Activated naive CD4-positive, alpha-beta T cell (primary cell): Measurements from ENCODE around the gene B3GALNT2.
"Not testable (repeated sequence)": the region's sequence is repeated elsewhere in the genome, so short reads cannot be mapped to it uniquely, and the experiment has no call there.

Experiments
- DNase-seq, 4 experiments: peaks; one replicate each; lab custom pipeline; 2025; lab: John Stamatoyannopoulos, UW

The B3GALNT2 gene

GRCh38 chr1:235503403-235504121 lies 690 bp downstream of the B3GALNT2 start:
- no peak for DNase-seq

GRCh38 chr1:235502601-235503402 lies 1.4 kb downstream of the B3GALNT2 start:
- no peak for DNase-seq

- no peak for DNase-seq
Measured at GRCh38 chr1:235500971-235501540, 3.2 kb downstream of the B3GALNT2 start.

DNA sequence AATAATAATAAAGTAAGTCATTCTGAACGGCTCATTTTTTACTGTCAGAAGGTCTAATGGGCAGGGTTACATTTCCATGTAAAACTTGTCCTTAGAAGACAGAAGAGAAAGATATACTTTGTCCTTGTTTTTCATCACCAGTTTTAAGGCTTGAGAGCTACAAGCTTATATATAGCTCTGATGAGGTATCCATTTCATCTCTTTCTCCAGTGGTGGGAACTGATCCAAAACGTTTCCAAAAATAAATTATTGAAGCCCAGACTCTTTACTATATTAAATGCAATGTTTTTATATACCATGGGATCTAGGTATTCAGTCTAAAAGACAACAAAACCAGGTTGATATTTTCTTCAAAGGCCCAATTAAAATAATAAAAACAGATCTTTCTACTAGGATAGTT lies 8.7 kb downstream of the B3GALNT2 start:
- DNase-seq, result no peak

DNA sequence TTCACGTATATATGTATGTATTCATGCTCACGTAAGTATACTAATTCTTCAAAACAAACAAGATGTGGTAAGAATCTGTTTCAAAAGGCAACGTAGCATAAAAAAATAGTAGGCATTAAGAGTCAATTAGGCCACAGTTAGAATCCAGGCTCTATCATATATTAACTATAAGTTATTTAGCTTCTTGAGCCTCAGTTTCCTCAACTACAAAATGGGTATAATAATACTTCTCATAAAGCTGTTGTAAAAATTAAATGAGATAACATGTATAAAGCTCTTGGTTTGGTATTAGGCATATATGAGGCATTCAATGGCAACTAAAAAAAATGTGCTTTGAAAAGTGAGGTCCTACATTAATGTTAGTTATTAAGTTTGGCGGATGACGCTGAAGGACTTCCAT lies 9.2 kb downstream of the B3GALNT2 start:
- DNase-seq, result no peak

DNA sequence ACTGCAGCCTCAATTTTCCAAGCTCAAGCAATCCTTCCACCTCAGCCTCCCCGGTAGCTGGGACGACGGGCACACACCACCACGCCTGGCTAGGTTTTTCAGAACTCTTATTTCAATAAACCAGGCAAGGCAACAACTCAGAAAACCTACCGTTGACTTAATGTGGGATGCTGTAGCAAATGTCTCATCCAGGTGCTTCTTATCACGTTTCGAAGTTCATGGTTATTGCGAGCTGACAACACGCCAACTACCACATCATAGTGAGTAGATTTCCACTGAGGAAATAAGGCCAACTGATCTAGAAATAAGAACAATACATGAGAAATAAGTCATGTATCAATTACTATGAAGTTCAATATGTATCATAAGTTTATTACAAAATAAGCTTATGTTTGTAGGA lies 9.7 kb downstream of the B3GALNT2 start:
- no peak for DNase-seq

DNA sequence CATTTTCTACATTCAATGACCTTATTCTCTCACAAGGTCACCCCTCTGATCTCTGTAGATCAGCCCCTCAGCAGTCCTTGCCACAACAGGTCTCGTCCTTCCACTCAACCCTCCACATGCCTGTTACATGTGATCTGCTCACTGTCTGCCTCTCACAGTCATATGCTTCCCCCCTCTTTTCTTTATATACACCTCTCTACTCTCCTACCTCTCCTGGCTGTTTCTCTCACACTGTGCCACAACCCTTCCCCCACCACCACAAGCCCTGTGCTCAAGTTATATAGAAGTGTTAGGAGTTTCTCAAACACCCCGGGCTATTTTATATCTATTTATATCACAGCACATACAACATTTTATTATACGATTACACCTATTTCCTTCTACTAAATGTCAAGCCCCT lies 12.6 kb downstream of the B3GALNT2 start:
- no peak for DNase-seq

DNA sequence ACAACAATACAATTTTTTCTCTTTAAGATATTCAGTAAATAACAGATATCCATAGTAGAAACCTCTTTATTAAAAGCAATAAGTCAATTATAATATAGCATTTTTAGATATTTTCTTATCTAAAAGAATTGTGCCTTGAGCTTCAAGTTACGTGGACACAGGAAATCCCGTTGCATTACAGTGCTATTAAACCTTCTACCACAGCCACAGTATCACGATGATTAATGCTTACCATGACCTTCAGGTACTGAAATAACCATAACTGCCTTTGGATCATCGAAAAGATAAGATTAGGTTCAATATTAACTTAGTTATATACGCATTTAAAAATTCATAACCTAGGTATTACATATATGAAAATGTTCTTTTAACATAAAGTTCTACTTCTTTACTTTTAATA lies 17.9 kb downstream of the B3GALNT2 start:
- DNase-seq, result no peak

DNA sequence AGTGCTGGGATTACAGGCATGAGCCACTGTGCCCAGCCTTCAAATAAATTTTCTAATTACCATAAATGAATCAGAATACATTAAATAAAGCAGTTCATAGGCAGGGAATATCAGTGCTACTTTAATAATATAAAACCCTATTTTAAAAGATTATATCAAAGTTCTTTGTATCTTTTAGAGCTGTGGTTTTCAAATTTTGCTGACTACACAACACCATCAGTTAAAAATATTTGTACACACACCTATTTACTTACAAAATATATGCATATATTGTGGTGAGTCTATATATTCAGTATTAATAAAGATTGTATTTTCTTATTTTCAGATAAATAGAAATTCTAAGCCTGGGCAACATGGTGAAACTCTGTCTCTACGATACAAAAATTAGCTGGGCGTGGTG lies 18.7 kb downstream of the B3GALNT2 start:
- DNase-seq, result no peak

- DNase-seq, result no peak
Measured at GRCh38 chr1:235483090-235483489, 21.2 kb downstream of the B3GALNT2 start.

DNA sequence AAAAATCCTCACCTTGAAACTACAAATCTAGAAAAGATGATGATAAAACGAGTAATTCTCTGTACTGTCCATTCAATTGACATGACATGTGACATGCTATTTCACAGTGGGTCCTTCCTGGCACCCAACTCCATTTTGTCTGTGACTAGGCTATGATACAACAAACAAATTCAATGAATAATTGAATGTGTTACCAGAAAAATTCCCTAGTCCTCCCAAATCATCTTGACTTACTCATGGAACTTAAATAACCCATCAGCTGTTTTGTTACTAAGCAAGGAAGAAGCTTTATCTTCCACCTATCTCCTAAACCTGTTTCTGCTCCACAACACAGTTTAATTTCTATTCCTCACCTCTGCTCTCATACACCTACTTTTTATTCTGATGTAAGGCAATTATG lies 30.4 kb downstream of the B3GALNT2 start:
- DNase-seq, result no peak

DNA sequence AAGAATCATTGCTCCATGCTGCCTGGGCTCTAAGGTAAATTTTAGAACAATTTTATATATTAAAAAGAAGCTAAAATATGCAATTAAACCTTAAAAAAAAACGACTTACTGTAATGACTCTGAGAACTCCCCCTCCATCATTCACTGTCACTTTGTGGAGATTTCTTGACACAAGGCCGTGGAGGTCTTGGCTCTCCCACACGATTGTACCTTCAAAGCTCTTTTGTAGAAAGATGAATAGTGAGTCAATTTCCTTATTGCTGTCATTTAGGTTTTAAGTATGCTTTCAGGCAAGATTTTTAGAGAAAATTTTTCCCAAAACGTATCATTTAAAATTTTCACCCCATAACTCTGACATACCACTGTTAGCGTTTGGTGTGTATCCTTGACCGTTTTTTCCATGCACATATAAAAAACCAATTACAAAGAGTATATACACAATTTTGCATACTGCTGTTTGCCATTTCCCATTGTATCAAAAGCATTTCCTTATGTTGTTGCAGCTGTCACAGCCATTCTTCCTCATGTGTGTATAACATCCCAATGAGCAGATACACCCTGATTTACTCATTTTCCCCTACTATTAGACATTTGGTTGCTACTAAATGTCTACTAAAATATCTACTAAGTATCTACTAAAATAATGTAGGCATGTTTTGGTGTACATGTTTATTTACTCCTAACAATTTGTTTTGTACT lies 33.4 kb downstream of the B3GALNT2 start:
- no peak for DNase-seq

- DNase-seq, result not testable (repeated sequence)
Measured at GRCh38 chr1:235469897-235470296, 34.4 kb downstream of the B3GALNT2 start.

DNA sequence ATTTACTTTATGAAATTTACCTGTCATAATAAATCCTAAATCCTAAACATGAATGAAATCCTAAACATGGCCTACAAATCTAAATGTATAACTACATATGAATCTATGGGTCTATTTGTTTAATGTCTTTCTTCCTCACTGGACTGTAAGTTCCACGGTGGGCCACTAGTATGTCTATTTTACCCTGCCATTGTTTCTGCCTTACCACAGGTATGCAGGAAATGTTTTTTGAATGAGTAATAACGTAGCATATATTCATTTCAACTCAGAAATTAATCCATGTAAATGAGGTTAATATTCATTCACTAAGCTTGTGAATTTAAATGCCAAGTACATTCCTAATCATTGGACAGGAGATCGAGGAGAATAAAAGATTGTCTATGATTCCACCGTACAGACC lies 35.3 kb downstream of the B3GALNT2 start:
- no peak for DNase-seq

DNA sequence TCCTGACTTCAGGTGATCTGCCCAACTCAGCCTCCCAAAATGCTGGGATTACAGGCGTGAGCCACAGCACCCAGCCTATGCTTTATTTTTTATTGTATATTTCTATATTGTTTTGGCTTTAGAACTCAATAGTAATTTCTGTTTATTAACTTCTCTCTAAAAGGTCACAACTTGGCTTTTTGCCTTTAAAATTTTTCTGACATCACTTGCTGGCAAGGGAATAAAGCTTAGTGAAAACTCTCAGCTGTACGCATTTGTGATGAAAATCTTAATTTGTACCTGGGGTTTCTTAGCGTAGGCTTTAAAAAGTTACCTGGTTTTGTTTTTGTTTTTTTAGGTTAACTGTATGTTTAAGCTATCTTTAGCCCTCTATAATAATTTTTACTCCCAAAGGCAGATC lies 36.2 kb downstream of the B3GALNT2 start:
- DNase-seq, result no peak

DNA sequence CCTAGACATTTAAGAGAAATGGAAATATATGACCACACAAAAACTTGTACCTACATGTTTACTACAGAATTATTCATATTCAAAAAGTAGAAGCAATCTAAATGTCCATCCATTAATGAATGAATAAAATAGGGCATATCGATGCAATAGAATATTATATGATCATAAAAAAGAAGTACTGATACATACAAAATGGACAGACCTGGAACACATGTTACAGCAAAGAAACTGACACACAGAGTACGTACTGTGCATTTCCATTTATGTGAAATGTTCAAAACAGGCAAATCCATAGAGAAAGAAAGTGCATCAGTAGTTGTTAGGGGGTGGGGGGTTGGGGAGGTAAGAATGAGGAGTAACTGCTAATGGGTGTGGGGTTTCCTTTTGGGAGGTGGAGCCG lies 39.2 kb downstream of the B3GALNT2 start:
- DNase-seq, result no peak

DNA sequence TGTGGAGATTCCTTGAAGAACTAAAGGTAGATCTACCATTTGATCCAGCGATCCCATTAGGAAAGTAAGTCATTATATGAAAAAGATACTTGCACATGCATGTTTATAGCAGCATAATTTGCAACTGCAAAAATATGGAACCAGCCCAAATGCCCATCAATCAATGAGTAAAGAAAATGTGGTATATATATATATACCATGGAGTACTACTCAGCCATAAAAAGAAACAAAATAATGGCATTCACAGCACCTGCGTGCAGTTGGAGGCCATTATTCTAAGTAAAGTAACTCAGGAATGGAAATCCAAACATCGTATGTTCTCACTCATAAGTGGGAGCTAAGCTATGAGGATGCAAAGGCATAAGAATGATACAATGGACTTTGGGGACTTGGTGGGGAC lies 41.4 kb downstream of the B3GALNT2 start:
- DNase-seq, result not testable (repeated sequence)

- no peak for DNase-seq
Measured at GRCh38 chr1:235461954-235462353, 42.3 kb downstream of the B3GALNT2 start.

GRCh38 chr1:235460770-235461169 lies 43.5 kb downstream of the B3GALNT2 start:
- no peak for DNase-seq

- not testable (repeated sequence) for DNase-seq
Measured at GRCh38 chr1:235457856-235458255, 46.4 kb downstream of the B3GALNT2 start.

GRCh38 chr1:235455823-235456222 lies 48.4 kb downstream of the B3GALNT2 start:
- DNase-seq, result no peak

- DNase-seq, result no peak
Measured at GRCh38 chr1:235455097-235455496, 49.2 kb downstream of the B3GALNT2 start.

DNA sequence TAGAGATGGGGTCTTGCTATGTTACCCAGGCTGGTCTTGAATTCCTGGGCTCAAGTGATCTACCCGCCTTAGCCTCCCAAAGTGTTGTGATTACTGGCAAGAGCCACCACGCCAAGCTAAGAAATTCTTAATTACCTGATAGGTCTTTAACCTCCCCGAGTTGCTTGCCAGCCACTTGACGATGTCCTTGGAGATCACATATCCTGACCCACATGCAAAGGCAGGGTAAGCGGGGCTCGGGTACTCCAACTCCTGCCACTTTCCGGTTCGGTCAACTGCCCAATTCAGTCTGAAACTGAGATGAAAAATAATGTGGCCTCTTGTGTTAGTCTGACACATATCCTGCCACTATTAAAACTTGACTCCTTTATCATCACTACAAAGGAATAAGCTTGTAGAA lies 50.2 kb downstream of the B3GALNT2 start:
- no peak for DNase-seq
